Sigmoid colon (tissue), 7 donors: ENCODE data around the gene PLCH2. TPM values are rescaled to one million over a fixed set of nuclear protein-coding genes. Genes with fewer than 3 reads are reported as not detected.
"Not testable (repeated sequence)": the region's sequence is repeated elsewhere in the genome, so short reads cannot be mapped to it uniquely, and the experiment has no call there.

Experiments used
- DNase-seq: peaks from one replicate; pipeline ENCODE4 v3.0.0-alpha.2; 2019
- H3K27ac ChIP-seq, 4 donors: fragments of 200-600 bp; sonication (generic); one replicate each; pipeline ENCODE4 v1.5.1; 2016 to 2019; ENCODE audit warnings: mild to moderate bottlenecking in 1 of 4
- H3K27me3 ChIP-seq, 3 donors: fragments of 200-600 bp; sonication (generic); one replicate each; pipeline ENCODE4 v1.5.1; 2019; ENCODE audit warnings: mild to moderate bottlenecking in 1 of 3
- H3K36me3 ChIP-seq, 4 donors: fragments of 200-600 bp; sonication (generic); one replicate each; pipeline ENCODE4 v1.5.1; 2016 to 2019
- H3K4me1 ChIP-seq, 4 donors: fragments of 200-600 bp; sonication (generic); one replicate each; pipeline ENCODE4 v1.5.1; 2017 to 2019
- H3K4me3 ChIP-seq, 4 donors: fragments of 200-600 bp; sonication (generic); one replicate each; pipeline ENCODE4 v1.5.1; 2017 to 2019; ENCODE audit warnings: mild to moderate bottlenecking in 2 of 4, moderate library complexity in 1 of 4
- H3K9me3 ChIP-seq, 4 donors: fragments of 200-600 bp in 3 of 4; sonication (generic) in 3 of 4; one replicate each; pipeline versions ENCODE4 v1.5.1 to v1.6.1; 2013 to 2019
- EP300 ChIP-seq, 4 donors: sonication (generic); formaldehyde crosslinking; IDR thresholded peaks; one replicate each; pipeline ENCODE4 v1.6.1; 2017; ENCODE audit warnings: antibody characterized with exemption in 4 of 4
- POLR2A ChIP-seq, 2 donors: fragments of 450-650 bp; IDR thresholded peaks; one replicate each; pipeline ENCODE4 v1.6.1; 2016; ENCODE audit warnings: antibody characterized with exemption in 2 of 2, mild to moderate bottlenecking in 2 of 2, moderate library complexity in 2 of 2
- POLR2AphosphoS5 ChIP-seq, 4 donors: sonication (generic); formaldehyde crosslinking; IDR thresholded peaks; one replicate each; pipeline ENCODE4 v1.6.1; 2017; ENCODE audit warnings: antibody characterized with exemption in 4 of 4
- WGBS, 2 donors: extraction: QIAGEN DNeasy Blood & Tissue Kit; methylation state at CpG; one replicate each; pipeline ENCODE4 v1.1.7; 2013; 5-methylcytosine and 5-hydroxymethylcytosine counted together
- intact Hi-C: fragments of 100-400 bp; cut with DNase I; formaldehyde crosslinking; loops from one replicate; pipeline ENCODE4 v1.15.1; 2023
- polyA plus RNA-seq, 3 donors: library from polyadenylated mRNA; stranded (reverse); fragments of 200-250 nt; gene quantifications; one replicate each; pipeline ENCODE4 v1.2.3, GENCODE V29; 2013
- total RNA-seq, 4 donors: library from RNA; depleted of rRNA; stranded (reverse); fragments of >200 nt; gene quantifications; one replicate each; pipeline ENCODE4 v1.1.0, GENCODE V29; 2016
- TF ChIP-seq, protein P1 (sequence below), 4 experiments: fragments of 450-650 bp in 3 of 4; fragments of 200-600 bp in 1 of 4; IDR thresholded peaks; one replicate each; pipeline ENCODE4 v1.5.1; 2016 to 2019; ENCODE audit warnings: antibody characterized with exemption in 4 of 4, mild to moderate bottlenecking in 3 of 4, moderate library complexity in 2 of 4
- donor health status: healthy with polysubstance abuse.
- donor health status: Bipolar disorder and iron deficiency.
- donor health status: healthy.

Gene PLCH2
- total and polyA plus RNA-seq, 7 donors = 0.54 to 3.8 (median 1.1) TPM; not detected in 2

DNA sequence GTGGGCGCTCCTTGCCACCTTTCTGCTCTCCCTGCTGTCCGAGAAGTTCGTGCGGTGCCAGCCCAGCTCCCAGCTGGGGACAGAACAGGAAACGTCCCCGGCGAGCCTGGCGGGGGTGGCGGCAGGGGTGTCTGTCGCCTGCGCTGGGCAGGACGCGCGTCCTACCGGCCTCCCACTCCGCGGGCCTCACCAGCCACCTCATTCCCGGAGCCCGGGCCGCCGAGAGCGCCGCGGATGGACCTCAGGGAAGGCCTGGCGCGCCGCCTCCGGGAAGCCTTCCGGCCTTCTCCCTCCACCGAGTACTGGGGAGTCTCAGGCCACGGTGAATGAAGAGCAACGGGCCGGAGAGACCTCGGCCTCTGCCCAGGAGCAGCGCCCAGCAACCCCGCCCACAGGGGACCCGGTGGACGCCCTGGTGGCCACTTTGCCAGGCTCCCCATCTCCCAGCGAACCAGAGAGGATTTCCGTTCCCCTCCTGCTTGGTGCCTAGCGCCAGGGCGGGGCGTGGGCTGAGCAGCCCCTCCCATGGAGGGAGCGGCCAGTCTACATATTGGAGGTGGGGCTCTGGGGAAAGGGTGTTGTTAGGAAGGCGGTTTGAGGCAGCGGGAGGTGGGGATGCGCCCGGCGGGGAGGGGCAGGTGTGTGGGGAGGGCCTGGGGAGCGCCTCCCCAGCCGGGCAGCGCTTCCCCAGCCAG is 70.6 kb downstream of the PLCH2 start:
- Histone ChIP-seq H3K4me3 (peak overlapping the region; percentile 36 to 52 (median 48)), H3K27me3 (peaks cover 15 to 60% (median 49%) of the 10 kb centered on the region in 3 donors), H3K9me3 (no peaks in the 10 kb centered on the region), H3K4me1 (peaks cover 0 to 59% (median 43%) of the 10 kb centered on the region in 4 donors), H3K36me3 (no peaks in the 10 kb centered on the region), H3K27ac (peak overlapping the region; percentile 79 to 94 (median 82))
- intact Hi-C loops = loop anchor here (5.0 kb wide), 1 partner anchor 41 kb away; the partner anchor contains the start of gene PRXL2B
- WGBS, 2 donors = 1% methylated on average over 52 of the region's 52 CpGs
- TF ChIP-seq EP300 (IDR thresholded peaks at IDR 0.05) = no peak
- peak in 1 of 2 donors; percentile 50 for TF ChIP-seq POLR2A (IDR thresholded peaks at IDR 0.05)
- TF ChIP-seq, protein P1, sequence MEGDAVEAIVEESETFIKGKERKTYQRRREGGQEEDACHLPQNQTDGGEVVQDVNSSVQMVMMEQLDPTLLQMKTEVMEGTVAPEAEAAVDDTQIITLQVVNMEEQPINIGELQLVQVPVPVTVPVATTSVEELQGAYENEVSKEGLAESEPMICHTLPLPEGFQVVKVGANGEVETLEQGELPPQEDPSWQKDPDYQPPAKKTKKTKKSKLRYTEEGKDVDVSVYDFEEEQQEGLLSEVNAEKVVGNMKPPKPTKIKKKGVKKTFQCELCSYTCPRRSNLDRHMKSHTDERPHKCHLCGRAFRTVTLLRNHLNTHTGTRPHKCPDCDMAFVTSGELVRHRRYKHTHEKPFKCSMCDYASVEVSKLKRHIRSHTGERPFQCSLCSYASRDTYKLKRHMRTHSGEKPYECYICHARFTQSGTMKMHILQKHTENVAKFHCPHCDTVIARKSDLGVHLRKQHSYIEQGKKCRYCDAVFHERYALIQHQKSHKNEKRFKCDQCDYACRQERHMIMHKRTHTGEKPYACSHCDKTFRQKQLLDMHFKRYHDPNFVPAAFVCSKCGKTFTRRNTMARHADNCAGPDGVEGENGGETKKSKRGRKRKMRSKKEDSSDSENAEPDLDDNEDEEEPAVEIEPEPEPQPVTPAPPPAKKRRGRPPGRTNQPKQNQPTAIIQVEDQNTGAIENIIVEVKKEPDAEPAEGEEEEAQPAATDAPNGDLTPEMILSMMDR (IDR thresholded peaks at IDR 0.05) = no peak
- TF ChIP-seq POLR2AphosphoS5 (IDR thresholded peaks at IDR 0.05) = peak; percentile 23 to 70 (median 52)
- DNase-seq = peak; percentile 93

- no peak for DNase-seq
- no peak for TF ChIP-seq EP300 (IDR thresholded peaks at IDR 0.05)
- TF ChIP-seq, protein P1 (IDR thresholded peaks at IDR 0.05) = no peak
- TF ChIP-seq POLR2AphosphoS5 (IDR thresholded peaks at IDR 0.05) = peak in 1 of 4 donors; percentile 1
- no peak for TF ChIP-seq POLR2A (IDR thresholded peaks at IDR 0.05)
- intact Hi-C loops = loop anchor here (1.0 to 5.0 kb wide), 3 partner anchors 21 to 133 kb away; partner anchors contain the start of genes PANK4 and PRXL2B
- peaks cover 0 to 59% (median 43%) of the 10 kb centered on the region in 4 donors for H3K4me1 ChIP-seq
- WGBS, 2 donors = 3 to 9% methylated on average over 27 of the region's 27 CpGs
- peak overlapping the region in 3 of 4 donors; percentile 46 to 52 (median 51) for H3K4me3 ChIP-seq
- peak overlapping the region; percentile 79 to 94 (median 82) for H3K27ac ChIP-seq
- H3K9me3 ChIP-seq = no peaks in the 10 kb centered on the region
- H3K27me3 ChIP-seq = peaks cover 14 to 57% (median 46%) of the 10 kb centered on the region in 3 donors
- H3K36me3 ChIP-seq = no peaks in the 10 kb centered on the region
These were observed 71.3 kb downstream of the PLCH2 start for GRCh38 chr1:2547210-2548067.

GRCh38 chr1:2548068-2548589 is 72.0 kb downstream of the PLCH2 start:
- Histone ChIP-seq H3K27me3 (peaks cover 14 to 50% (median 42%) of the 10 kb centered on the region in 3 donors), H3K4me3 (peak overlapping the region; percentile 18 to 52 (median 23)), H3K4me1 (peaks cover 0 to 59% (median 43%) of the 10 kb centered on the region in 4 donors), H3K27ac (peak overlapping the region; percentile 79 to 94 (median 82)), H3K36me3 (no peaks in the 10 kb centered on the region), H3K9me3 (no peaks in the 10 kb centered on the region)
- WGBS, 2 donors = 2 to 6% methylated on average over 17 of the region's 17 CpGs
- intact Hi-C loops = loop anchor here (1.0 to 5.0 kb wide), 3 partner anchors 22 to 134 kb away; partner anchors contain the start of genes PANK4 and PRXL2B
- no peak for TF ChIP-seq EP300 (IDR thresholded peaks at IDR 0.05)
- TF ChIP-seq, protein P1 (IDR thresholded peaks at IDR 0.05) = peak; percentile 91 to 96 (median 94)
- TF ChIP-seq POLR2AphosphoS5 (IDR thresholded peaks at IDR 0.05) = peak in 2 of 4 donors; percentile 18 to 24
- peak; percentile 91 for DNase-seq

DNA sequence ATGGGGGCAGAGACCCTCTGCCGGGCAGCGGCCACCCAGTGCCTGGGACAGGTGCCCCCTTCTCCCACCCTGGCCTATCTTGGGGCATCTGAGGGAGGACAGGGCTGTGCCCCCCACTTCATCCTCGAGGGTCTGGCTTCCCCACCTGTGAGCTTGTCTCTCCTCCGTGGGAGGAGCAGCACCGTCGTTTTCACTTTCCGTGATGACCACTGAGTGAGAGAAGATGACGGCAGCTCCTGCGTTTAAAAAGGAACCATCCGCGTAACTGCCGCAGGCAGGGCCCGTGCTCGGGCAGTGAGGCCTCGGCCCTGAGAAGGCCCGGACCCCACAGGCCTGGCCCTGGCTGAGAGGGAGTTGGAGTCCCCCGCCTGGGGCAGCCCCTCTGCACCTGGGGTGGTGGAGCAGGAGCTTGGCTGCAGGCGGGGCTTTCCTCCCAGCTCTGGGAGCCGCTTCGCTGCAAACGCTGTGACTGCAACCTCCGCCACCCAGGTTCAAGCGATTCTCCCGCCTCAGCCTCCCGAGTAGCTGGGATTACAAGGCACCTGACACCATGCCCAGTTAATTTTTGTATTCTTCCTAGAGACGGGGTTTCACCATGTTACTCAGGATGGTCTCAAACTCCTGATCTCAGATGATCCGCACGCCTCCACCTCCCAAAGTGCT is 73.4 kb downstream of the PLCH2 start:
- peaks cover 0 to 47% (median 40%) of the 10 kb centered on the region in 4 donors for H3K4me1 ChIP-seq
- intact Hi-C loops = loop anchor here (5.0 to 10.0 kb wide), 2 partner anchors 38 to 95 kb away; partner anchors contain the start of gene PRXL2B
- peaks cover 14 to 37% (median 30%) of the 10 kb centered on the region in 3 donors for H3K27me3 ChIP-seq
- H3K36me3 ChIP-seq, DNase-seq, H3K9me3 ChIP-seq: not testable (repeated sequence)
- peak overlapping the region; percentile 79 to 94 (median 82) for H3K27ac ChIP-seq
- peak overlapping the region in 2 of 4 donors; percentile 23 to 52 for H3K4me3 ChIP-seq
- WGBS, 2 donors = 75 to 81% methylated on average over 25 of the region's 28 CpGs

GRCh38 chr1:2550309-2550861 is 74.3 kb downstream of the PLCH2 start:
- intact Hi-C loops = loop anchor here (10.0 kb wide), 1 partner anchor 94 kb away; no protein-coding TSS in a partner anchor
- not testable (repeated sequence) for H3K4me3 ChIP-seq, H3K9me3 ChIP-seq, H3K36me3 ChIP-seq, DNase-seq
- WGBS, 2 donors = 51 to 63% methylated on average over 12 of the region's 12 CpGs
- Histone ChIP-seq H3K27ac (peak overlapping the region in 1 of 4 donors; percentile 94), H3K4me1 (peaks cover 0 to 48% (median 42%) of the 10 kb centered on the region in 4 donors), H3K27me3 (peaks cover 14 to 30% (median 21%) of the 10 kb centered on the region in 3 donors)

- Histone ChIP-seq H3K27me3 (peaks cover 7 to 19% (median 9%) of the 10 kb centered on the region in 3 donors), H3K4me1 (peaks cover 0 to 42% (median 37%) of the 10 kb centered on the region in 4 donors), H3K27ac (peak overlapping the region in 1 of 4 donors; percentile 22)
- intact Hi-C loops = loop anchor here (10.0 kb wide), 1 partner anchor 93 kb away; no protein-coding TSS in a partner anchor
- H3K9me3 ChIP-seq, H3K36me3 ChIP-seq, H3K4me3 ChIP-seq, DNase-seq: not testable (repeated sequence)
- WGBS, 2 donors = 86 to 92% methylated on average over 9 of the region's 9 CpGs
These were observed 75.5 kb downstream of the PLCH2 start for GRCh38 chr1:2551544-2551943.
